KMS-11 (cell line): Measurements from ENCODE around the gene TFG.

Experiments
- H2AFZ ChIP-seq: fragments of 200-600 bp; sonication (generic); 2 replicates; pipeline ENCODE4 v1.6.1; 2016; ENCODE audit warnings: antibody characterized with exemption, mixed run types, low read depth
- H3K27ac ChIP-seq: fragments of 200-600 bp; sonication (generic); 2 replicates; pipeline ENCODE4 v1.6.1; 2016; ENCODE audit warnings: mild to moderate bottlenecking, mixed run types
- H3K27me3 ChIP-seq: fragments of 200-600 bp; sonication (generic); 2 replicates; pipeline ENCODE4 v1.6.1; 2017; ENCODE audit warnings: mild to moderate bottlenecking, low read depth, mixed run types, moderate library complexity; ENCODE audit not compliant: insufficient read depth
- H3K36me3 ChIP-seq: fragments of 200-600 bp; sonication (generic); 2 replicates; pipeline ENCODE4 v1.6.1; 2017; ENCODE audit warnings: mild to moderate bottlenecking, mixed run types; ENCODE audit not compliant: insufficient read depth
- H3K4me1 ChIP-seq: fragments of 200-600 bp; sonication (generic); 2 replicates; pipeline ENCODE4 v1.6.1; 2016; ENCODE audit warnings: mild to moderate bottlenecking, low read depth, mixed run types; ENCODE audit not compliant: poor library complexity, severe bottlenecking
- H3K4me2 ChIP-seq: fragments of 200-600 bp; sonication (generic); 2 replicates; pipeline ENCODE4 v1.7.0; 2016; ENCODE audit warnings: mild to moderate bottlenecking, mixed run types
- H3K4me3 ChIP-seq: fragments of 200-600 bp; sonication (generic); IDR thresholded peaks from 2 replicates; pipeline ENCODE4 v1.6.1; 2017; ENCODE audit warnings: low read depth, low read length, mixed read lengths; ENCODE audit not compliant: insufficient read depth
- H3K79me2 ChIP-seq: fragments of 200-600 bp; sonication (generic); 2 replicates; pipeline ENCODE4 v1.6.1; 2016; ENCODE audit warnings: low read depth, mixed run types; ENCODE audit not compliant: insufficient read depth
- H3K9ac ChIP-seq: fragments of 200-600 bp; sonication (generic); 2 replicates; pipeline ENCODE4 v1.6.1; 2016; ENCODE audit warnings: mild to moderate bottlenecking, mixed run types
- H4K20me1 ChIP-seq: fragments of 200-600 bp; sonication (generic); 2 replicates; pipeline ENCODE4 v1.6.1; 2016; ENCODE audit warnings: mild to moderate bottlenecking, mixed run types; ENCODE audit not compliant: insufficient read depth
- CTCF ChIP-seq: fragments of 200-600 bp; sonication (generic); conservative IDR thresholded peaks from 2 replicates; pipeline ENCODE4 v1.6.1; 2017; ENCODE audit warnings: low read depth, mild to moderate bottlenecking, antibody characterized with exemption, low read length, moderate library complexity, mixed read lengths

TFG gene

GRCh38 chr3:100765437-100765975 is 56.2 kb downstream of the TFG start:
- Histone ChIP-seq H3K27me3 (no peaks in the 10 kb centered on the region), H3K36me3 (no peaks in the 10 kb centered on the region), H3K4me1 (peaks cover 31% of the 10 kb centered on the region), H2AFZ (no peak overlapping the region), H3K79me2 (no peaks in the 10 kb centered on the region), H3K27ac (no peak overlapping the region), H3K4me2 (no peak overlapping the region), H4K20me1 (no peaks in the 10 kb centered on the region), H3K4me3 (no peak overlapping the region), H3K9ac (no peak overlapping the region)
- no peak for TF ChIP-seq CTCF

DNA sequence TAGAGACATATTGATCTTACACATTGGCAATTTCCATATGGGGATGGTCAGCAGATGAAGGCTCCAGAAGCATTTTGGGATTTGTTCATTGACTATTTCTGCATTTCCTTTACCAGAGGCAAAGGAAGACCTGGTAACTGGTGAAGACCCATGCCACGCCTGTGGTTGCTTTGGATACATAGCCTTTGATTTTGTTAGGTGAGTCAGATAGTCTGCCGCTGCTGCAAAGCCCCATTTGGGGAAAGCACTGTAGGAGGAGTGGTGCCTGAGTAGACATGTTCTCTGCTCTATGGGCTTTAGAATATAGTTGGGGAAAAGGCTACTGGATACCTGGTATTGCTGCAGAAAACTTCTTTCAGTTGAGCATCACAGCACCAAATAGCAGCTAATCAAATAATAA is 56.8 kb downstream of the TFG start:
- Histone ChIP-seq H2AFZ (no peak overlapping the region), H3K4me3 (no peak overlapping the region), H4K20me1 (no peaks in the 10 kb centered on the region), H3K9ac (no peak overlapping the region), H3K4me2 (no peak overlapping the region), H3K36me3 (no peaks in the 10 kb centered on the region), H3K27ac (no peak overlapping the region), H3K79me2 (no peaks in the 10 kb centered on the region), H3K27me3 (no peaks in the 10 kb centered on the region), H3K4me1 (peaks cover 26% of the 10 kb centered on the region)
- no peak for TF ChIP-seq CTCF

- H4K20me1 ChIP-seq, result no peaks in the 10 kb centered on the region
- H3K4me1 ChIP-seq, result peaks cover 10% of the 10 kb centered on the region
- no peak for TF ChIP-seq CTCF
- H3K27me3 ChIP-seq, result no peaks in the 10 kb centered on the region
- H3K36me3 ChIP-seq, result no peaks in the 10 kb centered on the region
- no peak overlapping the region for H2AFZ ChIP-seq
- H3K9ac ChIP-seq, result no peak overlapping the region
- H3K4me2 ChIP-seq, result no peak overlapping the region
- H3K27ac ChIP-seq, result no peak overlapping the region
- H3K79me2 ChIP-seq, result no peaks in the 10 kb centered on the region
- no peak overlapping the region for H3K4me3 ChIP-seq
These were observed 60.4 kb downstream of the TFG start for GRCh38 chr3:100769693-100770092.

GRCh38 chr3:100775226-100775625 is 65.9 kb downstream of the TFG start:
- Histone ChIP-seq H3K79me2 (no peaks in the 10 kb centered on the region), H3K9ac (no peak overlapping the region), H4K20me1 (no peaks in the 10 kb centered on the region), H3K4me1 (no peaks in the 10 kb centered on the region), H2AFZ (no peak overlapping the region), H3K27ac (no peak overlapping the region), H3K27me3 (no peaks in the 10 kb centered on the region), H3K4me2 (no peak overlapping the region), H3K36me3 (no peaks in the 10 kb centered on the region), H3K4me3 (no peak overlapping the region)
- TF ChIP-seq CTCF, result no peak
